CD14-positive monocyte (primary cell): ENCODE measurements around the gene CEP162. TPM values are rescaled to one million over a fixed set of nuclear protein-coding genes. Genes with fewer than 3 reads are reported as not detected.

Experiments
- DNase-seq, 3 donors: peaks; one replicate each; pipeline ENCODE4 v3.0.0-alpha.2; 2011 to 2022
- H2AFZ ChIP-seq: 2 replicates; pipeline ENCODE4 v1.6.0; 2012; ENCODE audit warnings: mild to moderate bottlenecking, low read depth, low read length, inconsistent platforms; ENCODE audit not compliant: insufficient read depth, poor library complexity, severe bottlenecking
- H3K27ac ChIP-seq, 2 donors: 1 replicate in 1 of 2; 2 replicates in 1 of 2; pipeline ENCODE4 v1.5.1; 2012 to 2013; ENCODE audit warnings: low read length in 2 of 2, control low read depth in 1 of 2, inconsistent platforms in 1 of 2, low read depth in 1 of 2, mild to moderate bottlenecking in 1 of 2
- H3K27me3 ChIP-seq, 2 donors: one replicate each; pipeline versions ENCODE4 v1.6.0 to v1.6.1; 2011 to 2013; ENCODE audit warnings: low read length in 2 of 2; ENCODE audit not compliant: control insufficient read depth in 2 of 2, insufficient read depth in 2 of 2
- H3K36me3 ChIP-seq, 2 donors: replicated peaks in 1 of 2; 1 replicate in 1 of 2; 2 replicates in 1 of 2; pipeline versions ENCODE4 v1.5.1 to v1.6.1; 2012 to 2013; ENCODE audit warnings: low read length in 2 of 2, control low read depth in 1 of 2, inconsistent platforms in 1 of 2, mild to moderate bottlenecking in 1 of 2; ENCODE audit not compliant: insufficient read depth in 2 of 2, control insufficient read depth in 1 of 2
- H3K4me1 ChIP-seq, 2 donors: 1 replicate in 1 of 2; 2 replicates in 1 of 2; pipeline versions ENCODE4 v1.5.1 to v1.6.1; 2012 to 2013; ENCODE audit warnings: low read length in 2 of 2, control low read depth in 1 of 2, inconsistent platforms in 1 of 2, mild to moderate bottlenecking in 1 of 2, moderate library complexity in 1 of 2; ENCODE audit not compliant: insufficient read depth in 2 of 2, control insufficient read depth in 1 of 2
- H3K4me2 ChIP-seq: replicated peaks from 2 replicates; pipeline ENCODE3; 2012; ENCODE audit warnings: low read length, moderate library complexity, mild to moderate bottlenecking; ENCODE audit not compliant: poor library complexity, severe bottlenecking; ENCODE audit errors: extremely low read depth
- H3K4me3 ChIP-seq, 3 experiments: fragments of 200-600 bp in 1 of 3; sonication (generic) in 1 of 3; replicated peaks in 1 of 3; 1 replicate in 2 of 3; 2 replicates in 1 of 3; pipeline ENCODE4 v1.5.1; 2011 to 2013; ENCODE audit warnings: low read length in 3 of 3, mild to moderate bottlenecking in 3 of 3, control low read depth in 2 of 3, low read depth in 2 of 3, inconsistent platforms in 1 of 3, moderate library complexity in 1 of 3
- H3K79me2 ChIP-seq: 2 replicates; pipeline ENCODE4 v1.6.0; 2012; ENCODE audit warnings: mild to moderate bottlenecking, control low read depth, inconsistent platforms, low read length, moderate library complexity; ENCODE audit not compliant: insufficient read depth
- H3K9ac ChIP-seq: 2 replicates; pipeline ENCODE4 v1.6.0; 2017; ENCODE audit warnings: low read length, mild to moderate bottlenecking; ENCODE audit not compliant: insufficient read depth, poor library complexity, severe bottlenecking
- H3K9me3 ChIP-seq, 2 donors: replicated peaks in 1 of 2; 1 replicate in 1 of 2; 2 replicates in 1 of 2; pipeline versions ENCODE4 v1.5.1 to v1.6.1; 2012 to 2013; ENCODE audit warnings: low read length in 2 of 2, control low read depth in 1 of 2; ENCODE audit not compliant: control insufficient read depth in 1 of 2, insufficient read depth in 1 of 2
- H4K20me1 ChIP-seq: 2 replicates; pipeline ENCODE4 v1.6.0; 2012; ENCODE audit warnings: mild to moderate bottlenecking, low read length, control low read depth, moderate library complexity; ENCODE audit not compliant: insufficient read depth
- H3K27ac Mint-ChIP-seq, 7 donors: one replicate each; pipeline ENCODE4 v1.8.0; 2020; ENCODE audit warnings: mild to moderate bottlenecking in 7 of 7, mixed read lengths in 7 of 7, moderate library complexity in 6 of 7, inconsistent platforms in 2 of 7
- H3K27me3 Mint-ChIP-seq, 3 donors: one replicate each; pipeline ENCODE4 v1.8.0; 2021 to 2022; ENCODE audit warnings: low read depth in 3 of 3, mild to moderate bottlenecking in 3 of 3, mixed read lengths in 3 of 3, moderate library complexity in 3 of 3, inconsistent platforms in 1 of 3
- H3K36me3 Mint-ChIP-seq, 2 donors: one replicate each; pipeline ENCODE4 v1.8.0; 2020; ENCODE audit warnings: mixed read lengths in 2 of 2, inconsistent platforms in 1 of 2, mild to moderate bottlenecking in 1 of 2
- H3K4me1 Mint-ChIP-seq: one replicate; pipeline ENCODE4 v1.8.0; 2020; ENCODE audit warnings: mild to moderate bottlenecking, mixed read lengths
- H3K4me3 Mint-ChIP-seq, 2 donors: one replicate each; pipeline ENCODE4 v1.8.0; 2020; ENCODE audit warnings: mild to moderate bottlenecking in 2 of 2, mixed read lengths in 2 of 2, moderate library complexity in 1 of 2
- H3K9me3 Mint-ChIP-seq, 7 donors: one replicate each; pipeline ENCODE4 v1.8.0; 2020 to 2022; ENCODE audit warnings: mixed read lengths in 7 of 7, mild to moderate bottlenecking in 6 of 7, moderate library complexity in 6 of 7, inconsistent platforms in 2 of 7
- CTCF ChIP-seq: fragments of 200-600 bp; IDR thresholded peaks from one replicate; pipeline ENCODE4 v1.8.0; 2022; ENCODE audit warnings: antibody characterized with exemption, mild to moderate bottlenecking
- WGBS: methylation state at CpG from one replicate; pipeline ENCODE4 v1.1.5; 2013; ENCODE audit warnings: missing lambda C conversion rate; ENCODE audit not compliant: insufficient coverage; 5-methylcytosine and 5-hydroxymethylcytosine counted together
- intact Hi-C, 2 donors: fragments of 100-400 bp; cut with micrococcal nuclease; formaldehyde crosslinking; loops; one replicate each; pipeline versions ENCODE4 v1.15.0 to v1.15.1; 2023
- polyA plus RNA-seq, 3 donors: library from polyadenylated mRNA; depleted of rRNA in 1 of 3; unstranded in 2 of 3; stranded (reverse) in 1 of 3; fragments of 300-500 nt in 2 of 3; fragments of >200 nt in 1 of 3; fragmentation: Illumina TruSeq in 2 of 3; gene quantifications; 1 replicate in 2 of 3; 2 replicates in 1 of 3; pipeline ENCODE4 v1.2.3, GENCODE V29; 2012 to 2021

The CEP162 gene
- polyA plus RNA-seq, 3 donors, result 1.5 to 2.7 (median 1.6) TPM

DNA sequence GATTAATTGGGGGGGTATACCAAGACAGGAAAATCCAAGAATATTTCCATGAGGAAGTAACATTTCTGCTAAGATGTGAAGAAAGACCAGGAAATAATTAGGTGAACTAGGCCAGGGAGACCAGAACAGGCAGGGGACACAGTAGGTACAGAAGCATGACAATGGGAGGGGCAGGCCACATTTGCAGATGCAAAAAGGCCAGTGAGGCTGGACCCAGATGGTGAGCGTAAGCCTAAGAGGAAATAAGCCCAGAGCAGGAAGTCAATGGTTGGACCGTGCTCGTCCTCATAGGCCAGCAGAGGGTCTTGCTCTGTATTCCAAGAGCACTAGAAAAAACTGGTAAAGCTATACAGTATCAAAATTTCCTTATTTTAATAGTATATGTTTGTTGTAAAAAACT is 9.4 kb downstream of the CEP162 start:
- Histone ChIP-seq H4K20me1 (no peaks in the 10 kb centered on the region), H3K27me3 (no peaks in the 10 kb centered on the region), H3K9me3 (no peaks in the 10 kb centered on the region), H3K36me3 (peaks cover 7 to 24% of the 10 kb centered on the region in 2 donors), H2AFZ (no peak overlapping the region), H3K79me2 (no peaks in the 10 kb centered on the region), H3K27ac (no peak overlapping the region), H3K4me1 (no peaks in the 10 kb centered on the region), H3K4me3 (no peak overlapping the region), H3K9ac (no peak overlapping the region), H3K4me2 (no peak overlapping the region)
- TF ChIP-seq CTCF, result no peak
- Mint-ChIP-seq H3K27ac (no peak overlapping the region), H3K4me3 (no peak overlapping the region), H3K4me1 (peaks cover 2% of the 10 kb centered on the region), H3K36me3 (peaks cover 22 to 36% of the 10 kb centered on the region in 2 donors), H3K27me3 (peaks cover 0 to 1% (median 0%) of the 10 kb centered on the region in 3 donors), H3K9me3 (no peaks in the 10 kb centered on the region)
- DNase-seq, result no peak
- WGBS, result 67% methylated on average over 1 of the region's 3 CpGs
- intact Hi-C loops, result no loop called here

GRCh38 chr6:84213217-84213616 is 14.2 kb downstream of the CEP162 start:
- no peaks in the 10 kb centered on the region for H4K20me1 ChIP-seq
- Mint-ChIP-seq H3K27ac (no peak overlapping the region), H3K4me1 (peaks cover 2% of the 10 kb centered on the region), H3K4me3 (no peak overlapping the region), H3K36me3 (peaks cover 41 to 52% of the 10 kb centered on the region in 2 donors), H3K27me3 (peaks cover 0 to 1% (median 0%) of the 10 kb centered on the region in 3 donors), H3K9me3 (peaks cover 0 to 2% (median 0%) of the 10 kb centered on the region in 7 donors)
- H3K9ac ChIP-seq, result no peak overlapping the region
- H3K79me2 ChIP-seq, result no peaks in the 10 kb centered on the region
- no peak for TF ChIP-seq CTCF
- no peak overlapping the region for H2AFZ ChIP-seq
- no CpG with 5 or more reads among the region's 1 CpG for WGBS
- H3K9me3 ChIP-seq, result no peaks in the 10 kb centered on the region
- intact Hi-C loops, result no loop called here
- no peaks in the 10 kb centered on the region for H3K27me3 ChIP-seq
- H3K4me3 ChIP-seq, result no peak overlapping the region
- no peak for DNase-seq
- H3K4me2 ChIP-seq, result no peak overlapping the region
- no peaks in the 10 kb centered on the region for H3K4me1 ChIP-seq
- peaks cover 14 to 39% of the 10 kb centered on the region in 2 donors for H3K36me3 ChIP-seq
- no peak overlapping the region for H3K27ac ChIP-seq
